GM19239 (cell line): Measurements from ENCODE around the gene GSTA5.
"Not testable (repeated sequence)": the region's sequence is repeated elsewhere in the genome, so short reads cannot be mapped to it uniquely, and the experiment has no call there.

Experiments
- DNase-seq: peaks from one replicate; pipeline ENCODE4 v3.0.0; 2011; ENCODE audit warnings: low spot score; ENCODE audit not compliant: insufficient read length
- FAIRE-seq: peaks from 2 replicates; lab custom pipeline; 2011; peaks lifted over from hg19 to GRCh38; lab: Jason Lieb, UNC

Gene GSTA5

GRCh38 chr6:52840763-52841585 is at the start of gene GSTA5:
Gene GSTA5 (minus strand): TSS chr6:52840813.
- DNase-seq (no peak), FAIRE-seq (no peak)

- DNase-seq (no peak), FAIRE-seq (no peak)
These were observed 49.4 kb upstream of the GSTA5 start for GRCh38 chr6:52890018-52890417.

- no peak for FAIRE-seq
These were observed 47.4 kb upstream of the GSTA5 start for GRCh38 chr6:52887910-52888524.

GRCh38 chr6:52881996-52882841 is 41.6 kb upstream of the GSTA5 start:
- DNase-seq, result peak; percentile 54
- FAIRE-seq, result peak; percentile 96

More at GRCh38 chr6:52887910-52888524, 47.4 kb upstream of the GSTA5 start:
- no peak for DNase-seq

- DNase-seq (no peak), FAIRE-seq (no peak)
These were observed 41.0 kb upstream of the GSTA5 start for GRCh38 chr6:52881662-52881995.

- no peak for DNase-seq
- FAIRE-seq, result no peak
These were observed 37.2 kb upstream of the GSTA5 start for GRCh38 chr6:52877786-52878185.

- FAIRE-seq, result no peak
- no peak for DNase-seq
These were observed 36.6 kb upstream of the GSTA5 start for GRCh38 chr6:52877168-52877567.

GRCh38 chr6:52876056-52876787 is 35.6 kb upstream of the GSTA5 start:
- FAIRE-seq (no peak), DNase-seq (no peak)

GRCh38 chr6:52872031-52872430 is 31.4 kb upstream of the GSTA5 start:
- DNase-seq, result no peak
- no peak for FAIRE-seq

GRCh38 chr6:52871621-52872020 is 31.0 kb upstream of the GSTA5 start:
- no peak for DNase-seq
- FAIRE-seq, result no peak

- not testable (repeated sequence) for FAIRE-seq, DNase-seq
These were observed 29.9 kb upstream of the GSTA5 start for GRCh38 chr6:52870335-52871091.

GRCh38 chr6:52868899-52869298 is 28.3 kb upstream of the GSTA5 start:
- FAIRE-seq, DNase-seq: not testable (repeated sequence)

- no peak for FAIRE-seq
- no peak for DNase-seq
These were observed 27.6 kb upstream of the GSTA5 start for GRCh38 chr6:52868240-52868639.

GRCh38 chr6:52861151-52861550 is 20.5 kb upstream of the GSTA5 start:
- FAIRE-seq, DNase-seq: not testable (repeated sequence)

- no peak for DNase-seq
- no peak for FAIRE-seq
These were observed 17.8 kb upstream of the GSTA5 start for GRCh38 chr6:52858416-52858815.

GRCh38 chr6:52856137-52856536 is 15.5 kb upstream of the GSTA5 start:
- FAIRE-seq, DNase-seq: not testable (repeated sequence)

- FAIRE-seq (no peak), DNase-seq (no peak)
These were observed 8.5 kb upstream of the GSTA5 start for GRCh38 chr6:52849137-52849536.

- DNase-seq, result no peak
- FAIRE-seq, result no peak
These were observed 5.4 kb upstream of the GSTA5 start for GRCh38 chr6:52846002-52846401.

- FAIRE-seq, result no peak
- no peak for DNase-seq
These were observed 3.0 kb upstream of the GSTA5 start for GRCh38 chr6:52843605-52844004.
